ENCODE measurements around the gene MEX3D. TPM values are rescaled to one million over a fixed set of nuclear protein-coding genes. Genes with fewer than 3 reads are reported as not detected.

MEX3D gene
- total RNA-seq (2014; rRNA removed; shearing (Covaris generic)) (11.7 and 13.6 TPM in 2 replicates), total RNA-seq (2022) (9.4 and 11.9 TPM in 2 replicates), Bru-seq, nascent RNA (percentile 32 among the genes with signal in this experiment), BruChase-seq, experiment 1, labeled RNA remaining after a 6-hour chase (percentile 45 among the genes with signal in this experiment), BruChase-seq, experiment 2, labeled RNA remaining after a 2-hour chase (percentile 47 among the genes with signal in this experiment)
- long read RNA-seq, result 0 reads

DNA sequence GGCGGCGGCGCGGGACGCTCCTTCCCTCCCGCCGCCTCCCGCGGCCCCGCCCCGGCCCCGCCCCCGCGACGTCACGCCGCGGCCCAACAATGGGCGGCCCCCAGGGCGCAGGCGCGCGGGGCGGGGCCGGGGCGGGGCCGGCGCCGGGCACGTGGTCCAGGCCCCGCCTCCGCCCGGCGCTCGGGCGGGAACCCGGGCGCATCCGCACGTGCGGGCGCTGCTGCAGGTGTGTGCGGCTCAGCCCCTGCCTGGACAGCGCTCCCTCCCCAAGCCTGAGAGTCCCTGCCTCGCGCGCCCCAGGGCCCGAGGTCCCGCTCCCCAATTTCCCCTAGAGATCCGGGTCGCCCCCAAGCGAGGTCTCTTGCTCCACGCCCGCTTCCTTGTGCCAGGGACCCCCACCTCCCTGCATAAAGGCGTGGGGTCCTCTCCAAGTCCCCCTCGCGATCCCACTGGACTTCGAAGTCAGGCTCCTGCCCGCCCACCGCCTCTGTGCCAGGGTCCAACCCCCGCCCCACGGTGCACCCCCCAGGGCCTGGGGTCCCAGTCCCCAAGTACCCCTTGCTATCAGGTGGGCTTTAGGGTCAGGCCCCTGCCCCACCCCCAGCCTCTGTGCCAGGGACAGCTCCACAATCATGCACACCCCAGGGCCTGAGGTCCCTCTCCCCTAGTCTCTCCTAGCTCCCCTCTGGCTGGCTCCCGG, at the start of gene MEX3D:
Gene MEX3D (minus strand): TSS at position 6 of the 700 bp plus-strand sequence. CDS start 267 bp downstream, outside the sequence.
- ChIA-PET POLR2A (no interaction called here), CTCF (ENCODE audit: unreplicated experiment) (no interaction called here)
- Histone ChIP-seq H3K4me3 (ENCODE audit: low read depth, low read length, poor library complexity, severe bottlenecking) (peak within 1 kb of the TSS; percentile 64), H4K20me1 (ENCODE audit: insufficient read depth, low read length) (no peaks in the 10 kb centered on the region), H3K79me2 (ENCODE audit: insufficient read depth, low read depth, low read length) (no peaks in the 10 kb centered on the region), H3K4me1 (ENCODE audit: insufficient read depth, low read length, poor library complexity, severe bottlenecking) (peaks cover 13% of the 10 kb centered on the region), H3K9me2 (ENCODE audit: insufficient read depth, low read length) (no peaks in the 10 kb centered on the region), H3K27ac (ENCODE audit: low read depth, low read length, poor library complexity, severe bottlenecking) (no peak within 1 kb of the TSS), H3K4me2 (ENCODE audit: low read length) (peak within 1 kb of the TSS; percentile 73), H2AFZ (ENCODE audit: low read length) (peak within 1 kb of the TSS; percentile 23; the same call in 1 of the 2 replicates), H3K36me3 (ENCODE audit: insufficient read depth, low read length) (no peaks in the 10 kb centered on the region), H3K9me3 (ENCODE audit: low read length) (no peaks in the 10 kb centered on the region)
- TF ChIP-seq CTCF (conservative IDR thresholded peaks at IDR 0.05; ENCODE audit: low read length), result no peak
- intact Hi-C loops (cut with micrococcal nuclease; ENCODE audit: unreplicated experiment), result no loop called here
- DNase-seq (ENCODE audit: low spot score), result peak; percentile 91
- BruUV-seq (replicated peaks), result no TSS peak

DNA sequence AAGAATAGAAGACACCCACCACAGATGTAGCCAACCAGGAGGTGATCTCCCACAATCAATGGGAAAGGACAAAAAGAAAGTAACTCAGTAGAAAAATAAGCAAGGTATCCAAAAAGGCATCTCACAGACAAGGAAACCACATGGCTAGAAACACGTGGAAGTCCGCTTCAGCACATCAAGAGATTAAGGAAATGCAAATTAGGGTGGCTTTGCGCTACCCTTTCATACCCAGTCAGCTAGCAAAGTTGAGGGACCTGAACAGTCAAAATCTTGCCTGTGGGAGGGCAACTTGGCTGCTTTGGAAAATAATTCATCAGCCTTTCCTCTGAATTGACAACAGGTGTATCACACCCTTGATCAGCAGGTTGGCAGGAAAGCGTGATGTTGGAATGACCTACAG, 48.8 kb upstream of the MEX3D start:
- H3K79me2 ChIP-seq (ENCODE audit: insufficient read depth, low read depth, low read length), result peaks cover 10% of the 10 kb centered on the region; the same call in 1 of the 2 replicates
- H3K4me1 ChIP-seq (ENCODE audit: insufficient read depth, low read length, poor library complexity, severe bottlenecking), result peaks cover 78% of the 10 kb centered on the region
- peaks cover 100% of the 10 kb centered on the region for H3K36me3 ChIP-seq (ENCODE audit: insufficient read depth, low read length)
- no peaks in the 10 kb centered on the region for H3K9me2 ChIP-seq (ENCODE audit: insufficient read depth, low read length)
- CTCF ChIA-PET (ENCODE audit: unreplicated experiment), result interaction anchor here (0.7 kb wide), 1 partner anchor 71 kb away, joined by 4 read pairs; no protein-coding TSS in a partner anchor
- H3K9me3 ChIP-seq (ENCODE audit: low read length), result no peaks in the 10 kb centered on the region
- peak; percentile 66 for DNase-seq (ENCODE audit: low spot score)
- intact Hi-C loops (cut with micrococcal nuclease; ENCODE audit: unreplicated experiment), result no loop called here
- no peak overlapping the region for H2AFZ ChIP-seq (ENCODE audit: low read length)
- H3K4me2 ChIP-seq (ENCODE audit: low read length), result peak overlapping the region; percentile 44
- POLR2A ChIA-PET, result interaction anchor here (0.6 kb wide), 1 partner anchor 365 kb away, joined by 3 read pairs; no protein-coding TSS in a partner anchor
- H4K20me1 ChIP-seq (ENCODE audit: insufficient read depth, low read length), result no peaks in the 10 kb centered on the region
- H3K4me3 ChIP-seq (ENCODE audit: low read depth, low read length, poor library complexity, severe bottlenecking), result no peak overlapping the region
- no TSS peak for BruUV-seq (replicated peaks)
- TF ChIP-seq CTCF (conservative IDR thresholded peaks at IDR 0.05; ENCODE audit: low read length) (no peak), EZH2phosphoT487 (IDR thresholded peaks at IDR 0.05; ENCODE audit: borderline replicate concordance, low read depth, low read length) (no peak)
- peak overlapping the region; percentile 58 for H3K27ac ChIP-seq (ENCODE audit: low read depth, low read length, poor library complexity, severe bottlenecking)

All from OCI-LY7 (cell line).